ENCODE results near the gene ATG4A. TPM values are rescaled to one million over a fixed set of nuclear protein-coding genes. Genes with fewer than 3 reads are reported as not detected.

Gene ATG4A
- total RNA-seq, 1 experiment from 2014 or later, result 3.5 TPM

GRCh38 chrX:108167211-108167872 lies 75.8 kb downstream of the ATG4A start:
- ChIA-PET POLR2A (no interaction called here), CTCF (no interaction called here)
- TF ChIP-seq FOXJ3 (CRISPR knock-in tag; IDR thresholded peaks at IDR 0.05; ENCODE audit: borderline replicate concordance) (no peak), ATF3 (CRISPR knock-in tag; conservative IDR thresholded peaks at IDR 0.05) (no peak), ZNF423 (CRISPR knock-in tag; IDR thresholded peaks at IDR 0.05) (no peak), USF1 (CRISPR knock-in tag; IDR thresholded peaks at IDR 0.05) (no peak), ESRRA (CRISPR knock-in tag; IDR thresholded peaks at IDR 0.05; ENCODE audit: borderline replicate concordance) (no peak), OVOL2 (CRISPR knock-in tag; IDR thresholded peaks at IDR 0.05; ENCODE audit: borderline replicate concordance) (no peak), RORB (CRISPR knock-in tag; IDR thresholded peaks at IDR 0.05) (no peak), EMX1 (CRISPR knock-in tag; IDR thresholded peaks at IDR 0.05) (no peak), GTF2I (CRISPR knock-in tag; conservative IDR thresholded peaks at IDR 0.05) (no peak)
- TF ChIP-seq, protein P1, sequence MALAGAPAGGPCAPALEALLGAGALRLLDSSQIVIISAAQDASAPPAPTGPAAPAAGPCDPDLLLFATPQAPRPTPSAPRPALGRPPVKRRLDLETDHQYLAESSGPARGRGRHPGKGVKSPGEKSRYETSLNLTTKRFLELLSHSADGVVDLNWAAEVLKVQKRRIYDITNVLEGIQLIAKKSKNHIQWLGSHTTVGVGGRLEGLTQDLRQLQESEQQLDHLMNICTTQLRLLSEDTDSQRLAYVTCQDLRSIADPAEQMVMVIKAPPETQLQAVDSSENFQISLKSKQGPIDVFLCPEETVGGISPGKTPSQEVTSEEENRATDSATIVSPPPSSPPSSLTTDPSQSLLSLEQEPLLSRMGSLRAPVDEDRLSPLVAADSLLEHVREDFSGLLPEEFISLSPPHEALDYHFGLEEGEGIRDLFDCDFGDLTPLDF (CRISPR knock-in tag; IDR thresholded peaks at IDR 0.05), result no peak
- TF ChIP-seq, protein P2, sequence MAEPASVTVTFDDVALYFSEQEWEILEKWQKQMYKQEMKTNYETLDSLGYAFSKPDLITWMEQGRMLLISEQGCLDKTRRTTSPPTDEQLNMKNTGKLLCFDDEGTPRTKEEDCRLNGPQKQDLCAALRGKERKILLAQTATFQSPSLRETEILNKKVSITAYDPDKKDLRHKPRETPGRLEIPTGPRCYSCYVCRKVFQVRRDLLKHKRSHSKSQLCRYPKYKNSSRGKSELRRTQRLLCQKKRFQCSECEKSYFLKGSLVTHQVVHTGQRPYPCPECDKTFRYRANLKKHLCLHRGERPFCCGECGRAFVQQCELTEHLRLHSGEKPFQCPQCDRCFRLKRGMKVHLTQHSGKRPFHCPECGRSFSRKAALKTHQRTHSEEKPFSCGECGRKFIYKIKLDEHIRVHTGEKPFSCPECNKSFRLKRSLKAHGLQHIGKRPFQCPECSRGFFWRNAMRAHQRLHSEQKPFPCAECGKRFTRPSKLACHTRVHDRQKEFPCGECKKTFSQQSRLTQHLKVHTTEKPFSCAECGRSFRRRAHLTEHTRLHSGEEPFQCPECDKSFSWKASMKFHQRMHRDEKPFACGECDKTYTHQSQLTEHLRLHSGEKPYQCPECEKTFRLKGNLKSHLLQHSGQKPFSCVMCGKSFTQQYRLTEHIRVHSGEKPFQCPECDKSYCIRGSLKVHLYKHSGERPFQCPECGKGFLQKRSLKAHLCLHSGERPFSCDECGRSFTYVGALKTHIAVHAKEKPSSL (CRISPR knock-in tag; conservative IDR thresholded peaks at IDR 0.05), result no peak
- TF ChIP-seq, protein P3, sequence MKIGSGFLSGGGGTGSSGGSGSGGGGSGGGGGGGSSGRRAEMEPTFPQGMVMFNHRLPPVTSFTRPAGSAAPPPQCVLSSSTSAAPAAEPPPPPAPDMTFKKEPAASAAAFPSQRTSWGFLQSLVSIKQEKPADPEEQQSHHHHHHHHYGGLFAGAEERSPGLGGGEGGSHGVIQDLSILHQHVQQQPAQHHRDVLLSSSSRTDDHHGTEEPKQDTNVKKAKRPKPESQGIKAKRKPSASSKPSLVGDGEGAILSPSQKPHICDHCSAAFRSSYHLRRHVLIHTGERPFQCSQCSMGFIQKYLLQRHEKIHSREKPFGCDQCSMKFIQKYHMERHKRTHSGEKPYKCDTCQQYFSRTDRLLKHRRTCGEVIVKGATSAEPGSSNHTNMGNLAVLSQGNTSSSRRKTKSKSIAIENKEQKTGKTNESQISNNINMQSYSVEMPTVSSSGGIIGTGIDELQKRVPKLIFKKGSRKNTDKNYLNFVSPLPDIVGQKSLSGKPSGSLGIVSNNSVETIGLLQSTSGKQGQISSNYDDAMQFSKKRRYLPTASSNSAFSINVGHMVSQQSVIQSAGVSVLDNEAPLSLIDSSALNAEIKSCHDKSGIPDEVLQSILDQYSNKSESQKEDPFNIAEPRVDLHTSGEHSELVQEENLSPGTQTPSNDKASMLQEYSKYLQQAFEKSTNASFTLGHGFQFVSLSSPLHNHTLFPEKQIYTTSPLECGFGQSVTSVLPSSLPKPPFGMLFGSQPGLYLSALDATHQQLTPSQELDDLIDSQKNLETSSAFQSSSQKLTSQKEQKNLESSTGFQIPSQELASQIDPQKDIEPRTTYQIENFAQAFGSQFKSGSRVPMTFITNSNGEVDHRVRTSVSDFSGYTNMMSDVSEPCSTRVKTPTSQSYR (CRISPR knock-in tag; IDR thresholded peaks at IDR 0.05), result no peak
- TF ChIP-seq, protein P4, sequence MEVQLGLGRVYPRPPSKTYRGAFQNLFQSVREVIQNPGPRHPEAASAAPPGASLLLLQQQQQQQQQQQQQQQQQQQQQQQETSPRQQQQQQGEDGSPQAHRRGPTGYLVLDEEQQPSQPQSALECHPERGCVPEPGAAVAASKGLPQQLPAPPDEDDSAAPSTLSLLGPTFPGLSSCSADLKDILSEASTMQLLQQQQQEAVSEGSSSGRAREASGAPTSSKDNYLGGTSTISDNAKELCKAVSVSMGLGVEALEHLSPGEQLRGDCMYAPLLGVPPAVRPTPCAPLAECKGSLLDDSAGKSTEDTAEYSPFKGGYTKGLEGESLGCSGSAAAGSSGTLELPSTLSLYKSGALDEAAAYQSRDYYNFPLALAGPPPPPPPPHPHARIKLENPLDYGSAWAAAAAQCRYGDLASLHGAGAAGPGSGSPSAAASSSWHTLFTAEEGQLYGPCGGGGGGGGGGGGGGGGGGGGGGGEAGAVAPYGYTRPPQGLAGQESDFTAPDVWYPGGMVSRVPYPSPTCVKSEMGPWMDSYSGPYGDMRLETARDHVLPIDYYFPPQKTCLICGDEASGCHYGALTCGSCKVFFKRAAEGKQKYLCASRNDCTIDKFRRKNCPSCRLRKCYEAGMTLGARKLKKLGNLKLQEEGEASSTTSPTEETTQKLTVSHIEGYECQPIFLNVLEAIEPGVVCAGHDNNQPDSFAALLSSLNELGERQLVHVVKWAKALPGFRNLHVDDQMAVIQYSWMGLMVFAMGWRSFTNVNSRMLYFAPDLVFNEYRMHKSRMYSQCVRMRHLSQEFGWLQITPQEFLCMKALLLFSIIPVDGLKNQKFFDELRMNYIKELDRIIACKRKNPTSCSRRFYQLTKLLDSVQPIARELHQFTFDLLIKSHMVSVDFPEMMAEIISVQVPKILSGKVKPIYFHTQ (CRISPR knock-in tag; IDR thresholded peaks at IDR 0.05), result no peak
- peaks cover 7% of the 10 kb centered on the region; the same call in 1 of the 2 replicates for H3K36me3 Mint-ChIP-seq
- H3K27me3 Mint-ChIP-seq (ENCODE audit: low read depth), result no peaks in the 10 kb centered on the region
- no peak for DNase-seq (ENCODE audit: low spot score)
- H3K4me3 Mint-ChIP-seq, result no peak overlapping the region
- no peaks in the 10 kb centered on the region for H3K4me1 Mint-ChIP-seq
- ATAC-seq, result no peak
- H3K27ac Mint-ChIP-seq, result no peak overlapping the region
- 0 out of 2 replicates have a peak, but pooled peaks cover 3% of the 10 kb centered on the region for H3K9me3 Mint-ChIP-seq

All from WTC11 (cell line).